HEK293 (cell line): ENCODE results near the gene FSIP1.
A peak's percentile ranks its signal among the peaks of the same experiment; 100 is the strongest.

Source experiments
- CTCF ChIA-PET: fragments of 350-600 bp; formaldehyde crosslinking; extraction: SDS; loops from one replicate; lab custom pipeline; 2021; ENCODE audit warnings: antibody characterized with exemption; lab: Yijun Ruan, JAX
- POLR2A ChIA-PET: fragments of 300-600 bp; formaldehyde crosslinking; extraction: SDS; loops from one replicate; lab custom pipeline; 2020; ENCODE audit warnings: antibody characterized with exemption, inconsistent platforms; lab: Yijun Ruan, JAX
- H3K27ac ChIP-seq: fragments of 200-500 bp; sonication (Bioruptor generic); 2 replicates; pipeline ENCODE4 v1.5.1; 2014; ENCODE audit warnings: low read depth, low read length, control low read depth, inconsistent platforms; ENCODE audit errors: extremely low read depth
- H3K36me3 ChIP-seq, 2 experiments: fragments of 200-500 bp in 1 of 2; sonication (Bioruptor generic) in 1 of 2; 1 replicate in 1 of 2; 2 replicates in 1 of 2; pipeline ENCODE4 v1.5.1; 2014 to 2017; ENCODE audit warnings: inconsistent platforms in 2 of 2, low read length in 2 of 2; ENCODE audit not compliant: control insufficient read depth in 2 of 2, insufficient read depth in 1 of 2
- H3K4me1 ChIP-seq: fragments of 200-500 bp; sonication (Bioruptor generic); 2 replicates; pipeline ENCODE4 v1.5.1; 2014; ENCODE audit warnings: mild to moderate bottlenecking, low read length, inconsistent platforms; ENCODE audit not compliant: control insufficient read depth, insufficient read depth
- H3K4me3 ChIP-seq: 2 replicates; pipeline ENCODE4 v1.5.1; 2011; ENCODE audit warnings: low read depth, mild to moderate bottlenecking, control low read depth, low read length, moderate library complexity
- H3K9me3 ChIP-seq: fragments of 200-500 bp; sonication (Bioruptor generic); 2 replicates; pipeline ENCODE4 v1.5.1; 2014; ENCODE audit warnings: low read depth, low read length, inconsistent platforms; ENCODE audit not compliant: control insufficient read depth, insufficient read depth
- KLF7 ChIP-seq: fragments of 450-650 bp; formaldehyde crosslinking; IDR thresholded peaks from 2 replicates; pipeline ENCODE4 v1.5.1; 2016; ENCODE audit warnings: missing biosample characterization, missing genetic modification characterization, borderline replicate concordance
- TSHZ1 ChIP-seq: fragments of 450-650 bp; formaldehyde crosslinking; IDR thresholded peaks from 2 replicates; pipeline ENCODE4 v1.5.1; 2016; ENCODE audit warnings: missing biosample characterization, missing genetic modification characterization, borderline replicate concordance
- ZBTB21 ChIP-seq: fragments of 450-650 bp; formaldehyde crosslinking; IDR thresholded peaks from 2 replicates; pipeline ENCODE4 v1.5.1; 2017; ENCODE audit warnings: missing biosample characterization, missing genetic modification characterization
- ZBTB7A ChIP-seq: fragments of 450-650 bp; formaldehyde crosslinking; IDR thresholded peaks from 2 replicates; pipeline ENCODE4 v1.5.1; 2016; ENCODE audit warnings: low read depth, missing biosample characterization, missing genetic modification characterization
- ZNF133 ChIP-seq: fragments of 450-650 bp; formaldehyde crosslinking; IDR thresholded peaks from 2 replicates; pipeline ENCODE4 v1.5.1; 2016; ENCODE audit warnings: missing biosample characterization, missing genetic modification characterization
- ZNF155 ChIP-seq: fragments of 450-650 bp; formaldehyde crosslinking; IDR thresholded peaks from 2 replicates; pipeline ENCODE4 v1.5.1; 2016; ENCODE audit warnings: missing biosample characterization, missing genetic modification characterization
- ZNF18 ChIP-seq: fragments of 450-650 bp; formaldehyde crosslinking; IDR thresholded peaks from 2 replicates; pipeline ENCODE4 v1.5.1; 2016; ENCODE audit warnings: missing biosample characterization, missing genetic modification characterization
- ZNF2 ChIP-seq: fragments of 450-650 bp; formaldehyde crosslinking; IDR thresholded peaks from 2 replicates; pipeline ENCODE4 v1.5.1; 2016; ENCODE audit warnings: missing biosample characterization, missing genetic modification characterization
- ZNF26 ChIP-seq: fragments of 450-650 bp; formaldehyde crosslinking; IDR thresholded peaks from 2 replicates; pipeline ENCODE4 v1.5.1; 2016; ENCODE audit warnings: missing biosample characterization, missing genetic modification characterization
- ZNF354C ChIP-seq: fragments of 450-650 bp; formaldehyde crosslinking; IDR thresholded peaks from 2 replicates; pipeline ENCODE4 v1.5.1; 2016; ENCODE audit warnings: missing biosample characterization, missing genetic modification characterization, low read depth, borderline replicate concordance
- ZNF366 ChIP-seq: fragments of 450-650 bp; formaldehyde crosslinking; conservative IDR thresholded peaks from 2 replicates; pipeline ENCODE4 v1.5.1; 2016; ENCODE audit warnings: missing biosample characterization, missing genetic modification characterization
- ZNF37A ChIP-seq: fragments of 450-650 bp; IDR thresholded peaks from 2 replicates; pipeline ENCODE4 v1.5.1; 2018; ENCODE audit warnings: missing biosample characterization, missing genetic modification characterization
- ZNF398 ChIP-seq: fragments of 450-650 bp; formaldehyde crosslinking; IDR thresholded peaks from 2 replicates; pipeline ENCODE4 v1.5.1; 2017; ENCODE audit warnings: missing biosample characterization, missing genetic modification characterization
- ZNF529 ChIP-seq: fragments of 450-650 bp; formaldehyde crosslinking; IDR thresholded peaks from 2 replicates; pipeline ENCODE4 v1.5.1; 2017; ENCODE audit warnings: missing genetic modification characterization, missing biosample characterization; ENCODE audit not compliant: insufficient replicate concordance
- ZNF561 ChIP-seq: fragments of 450-650 bp; IDR thresholded peaks from 2 replicates; pipeline ENCODE4 v1.5.1; 2018; ENCODE audit warnings: missing biosample characterization, missing genetic modification characterization, borderline replicate concordance
- ZNF571 ChIP-seq: fragments of 450-650 bp; formaldehyde crosslinking; IDR thresholded peaks from 2 replicates; pipeline ENCODE4 v1.5.0; 2017; ENCODE audit warnings: missing biosample characterization, missing genetic modification characterization
- ZNF639 ChIP-seq: fragments of 450-650 bp; formaldehyde crosslinking; IDR thresholded peaks from 2 replicates; pipeline ENCODE4 v1.5.1; 2016; ENCODE audit warnings: missing biosample characterization, missing genetic modification characterization
- ZNF654 ChIP-seq: fragments of 450-650 bp; formaldehyde crosslinking; IDR thresholded peaks from 2 replicates; pipeline ENCODE4 v1.5.1; 2016; ENCODE audit warnings: low read depth, missing biosample characterization, missing genetic modification characterization
- ZNF670 ChIP-seq: fragments of 450-650 bp; formaldehyde crosslinking; IDR thresholded peaks from 2 replicates; pipeline ENCODE4 v1.5.1; 2016; ENCODE audit warnings: missing biosample characterization, missing genetic modification characterization, low read depth
- ZNF776 ChIP-seq: fragments of 450-650 bp; formaldehyde crosslinking; IDR thresholded peaks from 2 replicates; pipeline ENCODE4 v1.5.0; 2017; ENCODE audit warnings: missing biosample characterization, missing genetic modification characterization, borderline replicate concordance

Gene FSIP1

GRCh38 chr15:39584266-39584659, 198.4 kb downstream of the FSIP1 start:
- Histone ChIP-seq H3K4me3 (no peak overlapping the region), H3K9me3 (no peaks in the 10 kb centered on the region), H3K36me3 (peaks cover 0 to 11% of the 10 kb centered on the region in 2 experiments; a peak in 1 of 3 replicates), H3K27ac (no peak overlapping the region), H3K4me1 (no peaks in the 10 kb centered on the region)
- TF ChIP-seq ZNF571 (no peak), ZNF354C (tag by site-specific recombination) (no peak), ZNF639 (no peak), KLF7 (tag by site-specific recombination) (no peak), ZNF155 (tag by site-specific recombination) (no peak), ZNF37A (tag by site-specific recombination) (no peak), ZNF18 (tag by site-specific recombination) (no peak), ZNF26 (tag by site-specific recombination) (no peak), ZNF776 (no peak), ZBTB21 (tag by site-specific recombination) (no peak), ZNF561 (tag by site-specific recombination) (no peak), ZNF529 (tag by site-specific recombination) (no peak), ZBTB7A (no peak), ZNF366 (no peak), ZNF670 (tag by site-specific recombination) (no peak), ZNF2 (no peak), ZNF133 (tag by site-specific recombination) (no peak)
- CTCF ChIA-PET = interaction anchor here (1.4 kb wide), 1 partner anchor 100 kb away, joined by 3 read pairs; no protein-coding TSS in a partner anchor
- POLR2A ChIA-PET = no interaction called here

- POLR2A ChIA-PET = no interaction called here
- Histone ChIP-seq H3K36me3 (peaks cover 0 to 9% of the 10 kb centered on the region in 2 experiments; a peak in 1 of 3 replicates), H3K9me3 (no peaks in the 10 kb centered on the region)
- TF ChIP-seq TSHZ1 (tag by site-specific recombination) (no peak), ZNF398 (no peak), ZNF654 (tag by site-specific recombination) (0 out of 2 replicates have a peak, but pooled peaks have one; percentile 3)
- TF ChIP-seq, all 188 proteins: peak for 1
- CTCF ChIA-PET = interaction anchor here (1.4 kb wide), 1 partner anchor 101 kb away, joined by 3 read pairs; no protein-coding TSS in a partner anchor
- no peak overlapping the region for H3K27ac ChIP-seq
- H3K4me3 ChIP-seq = no peak overlapping the region
- no peaks in the 10 kb centered on the region for H3K4me1 ChIP-seq
Measured at GRCh38 chr15:39583596-39584265, 198.9 kb downstream of the FSIP1 start.
